Adrenal gland (tissue), 5 donors: ENCODE results near the gene TMEM150A.

Experiments
- CTCF ChIP-seq, 6 experiments: fragments of 450-650 bp in 4 of 6; fragments of 200-600 bp in 2 of 6; sonication (generic) in 1 of 6; IDR thresholded peaks; 1 replicate in 5 of 6; 2 replicates in 1 of 6; pipeline versions ENCODE4 v1.5.1 to v1.8.0; 2016 to 2021; ENCODE audit warnings: antibody characterized with exemption in 6 of 6, mild to moderate bottlenecking in 2 of 6, moderate library complexity in 1 of 6
- POLR2A ChIP-seq, 2 donors: fragments of 450-650 bp; IDR thresholded peaks; one replicate each; pipeline ENCODE4 v1.6.1; 2017; ENCODE audit warnings: antibody characterized with exemption in 2 of 2, mild to moderate bottlenecking in 2 of 2, moderate library complexity in 1 of 2
- donor health status: DM: no; HTN: no; CAD: no.

GRCh38 chr2:85595301-85596025, 7.0 kb downstream of the TMEM150A start, which contains the start of gene RNF181:
- TF ChIP-seq CTCF (IDR thresholded peaks at IDR 0.05) (no peak), POLR2A (IDR thresholded peaks at IDR 0.05) (peak; percentile 47 to 90)
